Transverse colon (tissue), 4 donors: Measurements from ENCODE around the gene IRF2. TPM values are rescaled to one million over a fixed set of nuclear protein-coding genes. Genes with fewer than 3 reads are reported as not detected.
A peak's percentile ranks its signal among the peaks of the same experiment; 100 is the strongest.

Source experiments
- DNase-seq: peaks from one replicate; pipeline ENCODE4 v3.0.0-alpha.2; 2019
- H3K27ac ChIP-seq, 4 donors: fragments of 200-600 bp; sonication (generic); 2 replicates each; pipeline ENCODE4 v1.5.1; 2016 to 2018; ENCODE audit warnings: inconsistent platforms in 4 of 4
- H3K27me3 ChIP-seq: fragments of 200-600 bp; sonication (generic); 2 replicates; pipeline ENCODE4 v1.5.1; 2017; ENCODE audit warnings: inconsistent platforms
- H3K36me3 ChIP-seq, 4 donors: fragments of 200-600 bp; sonication (generic); 2 replicates each; pipeline ENCODE4 v1.5.1; 2017 to 2019; ENCODE audit warnings: inconsistent platforms in 4 of 4
- H3K4me1 ChIP-seq, 4 donors: fragments of 200-600 bp; sonication (generic); 2 replicates each; pipeline ENCODE4 v1.5.1; 2017 to 2020; ENCODE audit warnings: inconsistent platforms in 4 of 4
- H3K4me3 ChIP-seq, 4 donors: fragments of 200-600 bp; sonication (generic); 1 replicate in 1 of 4; 2 replicates in 3 of 4; pipeline versions ENCODE4 v1.5.1 to v1.6.1; 2017 to 2019; ENCODE audit warnings: inconsistent platforms in 4 of 4
- H3K9me3 ChIP-seq, 2 donors: fragments of 200-600 bp; sonication (generic); 2 replicates each; pipeline ENCODE4 v1.5.1; 2017 to 2019; ENCODE audit warnings: inconsistent platforms in 2 of 2
- CTCF ChIP-seq, 5 experiments: fragments of 200-600 bp in 3 of 5; fragments of 450-650 bp in 2 of 5; sonication (generic) in 3 of 5; IDR thresholded peaks; 1 replicate in 2 of 5; 2 replicates in 3 of 5; pipeline ENCODE4 v1.5.1; 2016 to 2017; ENCODE audit warnings: antibody characterized with exemption in 5 of 5, inconsistent platforms in 3 of 5, mild to moderate bottlenecking in 2 of 5, moderate library complexity in 1 of 5
- EP300 ChIP-seq: sonication (generic); formaldehyde crosslinking; IDR thresholded peaks from one replicate; pipeline ENCODE4 v1.6.1; 2017; ENCODE audit warnings: antibody characterized with exemption, low read depth
- POLR2A ChIP-seq: fragments of 450-650 bp; IDR thresholded peaks from one replicate; pipeline ENCODE4 v1.6.1; 2016; ENCODE audit warnings: antibody characterized with exemption, mild to moderate bottlenecking, moderate library complexity
- POLR2AphosphoS5 ChIP-seq, 3 donors: sonication (generic); formaldehyde crosslinking; IDR thresholded peaks; one replicate each; pipeline ENCODE4 v1.6.1; 2016; ENCODE audit warnings: antibody characterized with exemption in 3 of 3
- WGBS, 2 donors: methylation state at CpG; one replicate each; pipeline ENCODE4 v1.1.5; 2018; ENCODE audit warnings: low coverage in 1 of 2; 5-methylcytosine and 5-hydroxymethylcytosine counted together
- in situ Hi-C, 4 donors: fragments of 200-750 bp; cut with MboI; loops; one replicate each; pipeline versions ENCODE4 v1.15.0 to v1.15.1; 2017; ENCODE audit warnings: low sequenced_read_pairs in 3 of 4, low pct_ligation_motif_present in 1 of 4, low pct_unique_long_range_greater_than_20kb in 1 of 4
- intact Hi-C: fragments of 100-400 bp; cut with DNase I; formaldehyde crosslinking; loops from one replicate; pipeline ENCODE4 v1.15.1; 2023; ENCODE audit warnings: low total_unique reads
- total RNA-seq, 4 donors: library from RNA; depleted of rRNA; stranded (reverse); fragments of >200 nt; gene quantifications; one replicate each; pipeline ENCODE4 v1.1.0, GENCODE V29; 2016

The IRF2 gene
- total RNA-seq, 4 donors from 2014 or later, result 15.3 to 85.3 (median 42.5) TPM

- in situ Hi-C loops (loop anchor here in 2 of 4 donors (10.0 kb wide), 2 partner anchors 64 to 186 kb away; no protein-coding TSS in a partner anchor), intact Hi-C loops (loop anchor here (5.0 to 10.0 kb wide), 5 partner anchors 46 to 1018 kb away; partner anchors contain the start of genes CASP3 and PRIMPOL)
- H3K27ac ChIP-seq, result peak overlapping the region; percentile 96 to 100 (median 98)
- TF ChIP-seq POLR2A, result no peak
- TF ChIP-seq CTCF (IDR thresholded peaks at IDR 0.05), result no peak
- no peak for TF ChIP-seq POLR2AphosphoS5 (IDR thresholded peaks at IDR 0.05)
- TF ChIP-seq EP300, result no peak
- peaks cover 15 to 51% (median 25%) of the 10 kb centered on the region in 4 donors for H3K4me1 ChIP-seq
- no peaks in the 10 kb centered on the region for H3K9me3 ChIP-seq
- 68 to 70% methylated on average over 2 of the region's 2 CpGs for WGBS, 2 donors
- no peak overlapping the region for H3K4me3 ChIP-seq
- no peaks in the 10 kb centered on the region for H3K27me3 ChIP-seq
- DNase-seq, result no peak
- H3K36me3 ChIP-seq, result no peaks in the 10 kb centered on the region
Observed at GRCh38 chr4:184470785-184471110, 3.6 kb downstream of the IRF2 start.

- Histone ChIP-seq H3K4me1 (peaks cover 12 to 47% (median 17%) of the 10 kb centered on the region in 4 donors), H3K27ac (no peak overlapping the region), H3K36me3 (no peaks in the 10 kb centered on the region), H3K27me3 (no peaks in the 10 kb centered on the region), H3K4me3 (no peak overlapping the region), H3K9me3 (no peaks in the 10 kb centered on the region)
- in situ Hi-C loops (no loop called here), intact Hi-C loops (no loop called here)
- 78 to 83% methylated on average over 1 to 2 of the region's 2 CpGs for WGBS, 2 donors
- TF ChIP-seq POLR2A, result no peak
- no peak for TF ChIP-seq POLR2AphosphoS5 (IDR thresholded peaks at IDR 0.05)
- TF ChIP-seq CTCF (IDR thresholded peaks at IDR 0.05), result no peak
- TF ChIP-seq EP300, result no peak
- no peak for DNase-seq
Observed at GRCh38 chr4:184466634-184467033, 7.7 kb downstream of the IRF2 start.

GRCh38 chr4:184464759-184465454 is 9.4 kb downstream of the IRF2 start:
- H3K4me1 ChIP-seq, result peaks cover 6 to 38% (median 12%) of the 10 kb centered on the region in 4 donors
- H3K36me3 ChIP-seq, result no peaks in the 10 kb centered on the region
- H3K27me3 ChIP-seq, result no peaks in the 10 kb centered on the region
- H3K9me3 ChIP-seq, result no peaks in the 10 kb centered on the region
- no peak for DNase-seq
- in situ Hi-C loops, result no loop called here
- intact Hi-C loops, result no loop called here
- TF ChIP-seq CTCF (IDR thresholded peaks at IDR 0.05), result no peak
- TF ChIP-seq EP300, result no peak
- 80 to 83% methylated on average over 4 to 5 of the region's 5 CpGs for WGBS, 2 donors
- H3K4me3 ChIP-seq, result no peak overlapping the region
- H3K27ac ChIP-seq, result no peak overlapping the region

GRCh38 chr4:184463856-184464255 is 10.5 kb downstream of the IRF2 start:
- Histone ChIP-seq H3K9me3 (no peaks in the 10 kb centered on the region), H3K4me3 (no peak overlapping the region), H3K27me3 (no peaks in the 10 kb centered on the region), H3K4me1 (peaks cover 0 to 38% (median 11%) of the 10 kb centered on the region in 4 donors), H3K27ac (no peak overlapping the region), H3K36me3 (no peaks in the 10 kb centered on the region)
- 96 to 98% methylated on average over 5 of the region's 5 CpGs for WGBS, 2 donors
- TF ChIP-seq POLR2A (no peak), EP300 (no peak), POLR2AphosphoS5 (IDR thresholded peaks at IDR 0.05) (no peak), CTCF (IDR thresholded peaks at IDR 0.05) (no peak)
- intact Hi-C loops (no loop called here), in situ Hi-C loops (no loop called here)
- DNase-seq, result no peak
